Retinal pigment epithelial cell (primary cell): ENCODE data around the gene SLC16A2.
"Not testable (repeated sequence)": the region's sequence is repeated elsewhere in the genome, so short reads cannot be mapped to it uniquely, and the experiment has no call there.

Source experiments
- DNase-seq: peaks from one replicate; pipeline ENCODE4 v3.0.0-alpha.2; 2010; ENCODE audit warnings: low read depth
- H3K4me3 ChIP-seq: 2 replicates; pipeline ENCODE4 v1.5.1; 2011; ENCODE audit warnings: mild to moderate bottlenecking, low read length, control low read depth, moderate library complexity
- CTCF ChIP-seq: conservative IDR thresholded peaks from 2 replicates; pipeline ENCODE4 v1.5.1; 2011; ENCODE audit warnings: low read depth, low read length, control low read depth, inconsistent platforms

The SLC16A2 gene

GRCh38 chrX:74451450-74452198 lies 30.3 kb downstream of the SLC16A2 start:
- no peak for DNase-seq
- no peak for TF ChIP-seq CTCF
- H3K4me3 ChIP-seq = no peak overlapping the region

DNA sequence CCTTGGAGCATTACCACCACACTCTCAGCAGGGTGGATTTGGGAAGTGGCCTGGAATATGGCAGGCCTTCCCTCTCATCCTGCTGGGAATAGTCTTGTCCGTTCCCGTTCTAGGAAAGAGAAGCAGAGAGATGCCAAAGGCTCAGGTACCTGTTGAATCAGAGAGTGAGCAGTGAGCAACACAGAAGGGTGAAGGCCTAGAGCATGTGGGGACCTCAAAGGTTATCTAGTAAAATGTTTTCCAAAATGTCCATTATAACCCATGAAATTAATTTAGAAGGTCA lies 30.8 kb downstream of the SLC16A2 start:
- no peak for DNase-seq
- TF ChIP-seq CTCF = no peak
- no peak overlapping the region for H3K4me3 ChIP-seq

DNA sequence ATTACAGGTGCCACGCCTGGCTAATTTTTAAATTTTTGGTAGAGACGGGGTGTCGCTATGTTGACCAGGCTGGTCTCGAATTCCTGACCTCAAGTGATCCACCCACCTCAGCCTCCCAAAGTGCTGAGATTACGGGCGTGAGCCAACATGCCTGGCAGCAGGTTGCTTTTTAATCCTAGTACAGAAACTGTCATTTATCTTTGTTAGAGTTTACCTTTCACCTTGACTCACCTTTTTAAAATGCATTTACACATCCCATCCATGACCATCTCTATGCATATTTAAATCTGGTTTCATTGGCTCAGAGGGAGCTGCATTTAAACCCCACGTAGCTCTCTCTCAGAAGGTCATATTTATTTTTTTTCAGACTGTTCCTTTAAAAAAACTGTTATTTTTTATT lies 31.9 kb downstream of the SLC16A2 start:
- no peak overlapping the region for H3K4me3 ChIP-seq
- no peak for DNase-seq
- no peak for TF ChIP-seq CTCF

DNA sequence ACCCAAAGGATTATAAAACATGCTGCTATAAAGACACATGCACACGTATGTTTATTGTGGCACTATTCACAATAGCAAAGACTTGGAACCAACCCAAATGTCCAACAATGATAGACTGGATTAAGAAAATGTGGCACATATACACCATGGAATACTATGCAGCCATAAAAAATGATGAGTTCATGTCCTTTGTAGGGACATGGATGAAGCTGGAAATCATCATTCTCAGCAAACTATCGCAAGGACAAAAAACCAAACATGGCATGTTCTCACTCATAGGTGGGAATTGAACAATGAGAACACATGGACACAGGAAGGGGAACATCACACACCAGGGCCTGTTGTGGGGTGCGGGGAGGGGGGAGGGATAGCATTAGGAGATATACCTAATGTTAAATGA lies 32.9 kb downstream of the SLC16A2 start:
- not testable (repeated sequence) for DNase-seq, H3K4me3 ChIP-seq

DNA sequence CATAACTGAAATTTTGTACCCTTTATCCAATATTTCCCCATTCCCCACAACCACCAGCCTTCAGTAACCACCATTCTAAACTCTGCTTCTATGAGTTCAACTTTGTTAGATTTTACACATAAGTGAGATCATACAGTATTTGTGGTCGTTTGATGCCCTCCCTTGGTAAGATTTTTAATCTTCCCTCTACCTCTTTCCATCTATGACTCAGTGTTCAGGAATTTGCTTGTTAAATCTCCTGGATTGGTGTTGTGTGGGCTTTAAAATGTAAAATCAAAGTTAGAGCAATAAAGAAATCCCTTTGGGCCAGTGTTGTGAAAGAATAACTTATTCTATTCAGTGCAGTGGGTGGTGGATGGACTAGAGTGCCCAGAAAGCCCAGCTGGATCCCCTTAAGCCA lies 37.4 kb downstream of the SLC16A2 start:
- no peak overlapping the region for H3K4me3 ChIP-seq
- TF ChIP-seq CTCF = no peak

GRCh38 chrX:74461384-74461783 lies 40.1 kb downstream of the SLC16A2 start:
- no peak for DNase-seq
- TF ChIP-seq CTCF = no peak
- H3K4me3 ChIP-seq = no peak overlapping the region

More for the DNA sequence above, 37.4 kb downstream of the SLC16A2 start:
- DNase-seq = peak; percentile 50

GRCh38 chrX:74464722-74465121 lies 43.4 kb downstream of the SLC16A2 start:
- TF ChIP-seq CTCF = no peak
- no peak overlapping the region for H3K4me3 ChIP-seq
- DNase-seq = no peak
